GM18520 (cell line): ENCODE measurements around the gene DNASE2B.
A peak's percentile ranks its signal among the peaks of the same experiment; 100 is the strongest.
"Not testable (repeated sequence)": the region's sequence is repeated elsewhere in the genome, so short reads cannot be mapped to it uniquely, and the experiment has no call there.

Experiments
- ATAC-seq: cut with Tn5 transposase; IDR thresholded peaks from one replicate; pipeline ENCODE4 v1.9.1; 2021; ENCODE audit not compliant: unreplicated experiment

The DNASE2B gene

GRCh38 chr1:84412316-84412942 lies 14.1 kb downstream of the DNASE2B start:
- no peak for ATAC-seq

DNA sequence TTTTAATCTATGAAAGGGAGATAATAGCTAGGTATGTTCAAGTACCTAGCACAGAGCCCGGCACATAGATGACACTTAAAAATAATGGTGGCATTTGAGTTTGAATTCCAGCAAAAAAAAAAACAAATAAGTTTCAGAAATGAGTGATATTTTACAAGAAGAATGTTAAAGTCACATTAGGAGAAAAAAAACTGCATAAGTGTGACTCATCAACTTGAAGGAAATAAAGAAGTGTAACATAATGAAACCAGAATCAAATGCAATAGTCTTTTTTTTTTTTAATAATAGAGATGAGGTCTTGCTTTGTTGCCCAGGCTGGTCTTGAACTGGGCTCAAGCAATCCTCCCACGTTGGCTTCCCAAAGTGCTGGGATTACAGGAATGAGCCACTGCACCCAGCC lies 17.1 kb downstream of the DNASE2B start:
- ATAC-seq: no peak

- ATAC-seq: no peak
These were observed 24.6 kb downstream of the DNASE2B start for GRCh38 chr1:84422909-84423308.

- no peak for ATAC-seq
These were observed 26.3 kb downstream of the DNASE2B start for GRCh38 chr1:84424513-84425149.

DNA sequence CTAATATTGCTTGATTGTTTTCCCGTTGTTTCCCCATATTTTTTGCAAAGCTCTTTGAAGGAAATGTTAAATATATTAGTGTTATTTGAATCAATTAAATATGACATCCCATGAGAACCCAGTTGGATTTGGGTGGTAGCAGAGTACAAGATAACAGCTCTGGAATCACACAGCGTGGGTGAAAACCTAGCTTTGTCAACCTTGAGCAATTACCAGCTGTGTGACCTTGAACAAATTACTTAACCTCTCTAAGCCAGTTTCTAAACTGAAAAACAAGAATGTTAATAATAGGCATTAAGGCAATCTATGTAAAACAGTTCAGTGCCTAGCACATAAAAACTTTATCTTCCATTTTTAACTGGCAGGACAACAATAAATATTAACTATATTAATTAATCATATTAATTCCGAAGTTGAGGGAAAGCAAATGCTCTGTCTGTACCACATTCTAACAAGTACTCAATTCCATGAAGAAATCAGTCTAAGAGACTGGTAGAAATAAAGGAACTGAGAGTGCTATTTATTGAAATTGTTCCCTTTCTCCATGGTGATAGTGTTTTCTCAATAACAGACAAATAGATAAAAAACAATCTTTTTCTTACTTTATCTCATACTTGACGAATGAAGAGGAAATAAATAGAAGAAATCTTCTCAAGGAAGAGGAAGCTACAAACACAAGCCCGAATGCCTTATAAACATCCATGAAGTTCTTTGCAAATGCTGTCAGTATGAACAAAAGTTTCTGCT lies 27.0 kb downstream of the DNASE2B start:
- no peak for ATAC-seq

- ATAC-seq: no peak
These were observed 28.1 kb downstream of the DNASE2B start for GRCh38 chr1:84426376-84426775.

GRCh38 chr1:84427250-84428188 lies 29.2 kb downstream of the DNASE2B start:
- ATAC-seq: no peak

GRCh38 chr1:84428235-84428634 lies 30.0 kb downstream of the DNASE2B start:
- ATAC-seq: no peak

GRCh38 chr1:84429231-84429630 lies 30.9 kb downstream of the DNASE2B start:
- no peak for ATAC-seq

DNA sequence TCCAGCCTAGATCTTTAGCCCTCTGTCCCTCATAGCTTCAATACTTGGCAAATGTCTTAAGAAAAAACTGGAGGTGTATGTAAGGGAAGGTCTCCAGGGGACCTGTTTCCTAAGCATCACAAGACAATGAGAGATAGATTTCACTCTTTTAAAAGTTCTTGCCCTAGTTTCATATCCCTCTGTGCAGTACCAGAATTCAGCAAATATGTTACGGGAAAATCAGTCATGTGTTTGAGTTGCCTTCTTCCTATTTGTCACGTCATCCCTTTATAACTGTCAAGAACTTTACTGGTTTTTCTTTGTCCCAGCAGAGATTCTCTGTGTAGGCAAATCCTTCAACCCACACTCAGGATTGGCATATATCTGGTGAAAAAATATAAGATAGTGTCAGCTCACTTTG lies 32.3 kb downstream of the DNASE2B start:
- no peak for ATAC-seq

DNA sequence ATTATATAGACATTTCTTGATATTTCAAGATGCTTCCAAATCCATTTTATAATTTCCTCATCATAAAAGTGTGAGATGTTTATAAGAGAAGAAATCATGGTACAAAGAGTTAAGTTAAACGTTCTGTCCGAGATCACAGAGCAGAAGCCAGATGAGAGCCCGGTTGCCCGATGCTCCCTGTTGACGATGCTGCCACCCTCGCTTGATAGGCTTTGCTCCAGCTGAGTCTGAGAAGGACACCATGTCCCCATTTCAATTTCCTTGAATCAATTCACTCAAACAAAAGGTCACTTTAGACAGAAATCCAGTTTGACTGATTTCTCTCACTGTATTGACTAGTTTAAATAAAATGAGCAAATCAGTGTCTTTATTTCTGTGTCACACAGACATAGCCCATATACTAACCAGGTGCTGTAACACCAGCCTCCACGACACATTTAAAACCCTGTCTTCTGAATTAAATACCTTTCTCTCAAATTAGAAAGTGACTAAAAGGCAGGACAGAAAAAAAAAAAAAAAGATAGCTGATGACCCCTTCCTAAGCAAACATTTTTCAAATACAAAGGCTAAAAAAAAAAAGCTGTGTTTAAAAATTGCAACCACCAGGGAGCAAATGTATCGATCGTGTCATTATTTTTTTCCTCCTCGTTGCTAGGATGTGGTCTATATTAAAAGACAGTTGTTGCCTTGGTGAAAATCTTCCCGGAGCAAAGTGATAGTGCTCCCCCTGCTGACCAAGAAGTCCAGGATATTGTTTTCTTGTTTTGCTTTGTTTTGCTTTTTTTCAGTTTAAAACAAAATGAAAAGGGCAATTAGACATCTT lies 35.2 kb downstream of the DNASE2B start:
- no peak for ATAC-seq

DNA sequence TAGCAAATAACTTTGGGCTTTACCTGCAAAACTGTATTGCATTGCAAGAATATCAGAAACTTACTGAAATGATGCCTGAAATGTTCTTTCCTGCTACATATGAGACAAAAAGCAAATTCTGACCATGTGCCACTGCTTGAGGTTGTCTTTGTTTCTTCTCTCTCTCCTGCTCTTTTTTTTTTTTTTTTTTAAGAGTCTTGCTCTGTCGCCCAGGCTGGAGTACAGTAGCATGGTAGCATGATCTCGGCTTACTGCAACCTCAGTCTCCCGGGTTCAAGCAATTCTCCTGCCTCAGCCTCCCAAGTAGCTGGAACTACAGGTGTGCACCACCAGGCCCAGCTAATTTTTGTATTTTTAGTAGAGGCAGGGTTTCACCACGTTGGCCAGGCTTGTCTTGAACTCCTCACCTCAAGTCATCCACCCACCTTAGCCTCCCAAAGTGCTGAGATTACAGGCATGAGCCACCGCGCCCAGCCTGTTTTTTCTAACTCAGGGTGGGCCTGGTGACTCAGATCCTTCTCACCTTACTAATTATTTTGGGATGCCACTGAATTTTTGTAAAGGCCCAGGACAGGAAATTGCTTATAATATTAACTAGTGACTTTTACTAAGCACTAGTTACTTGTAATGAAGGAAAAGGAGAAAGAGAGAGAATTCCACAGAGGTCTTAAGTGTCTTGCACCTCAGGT lies 35.9 kb downstream of the DNASE2B start:
- no peak for ATAC-seq

GRCh38 chr1:84434801-84435549 lies 36.7 kb downstream of the DNASE2B start:
- peak; percentile 33 for ATAC-seq

DNA sequence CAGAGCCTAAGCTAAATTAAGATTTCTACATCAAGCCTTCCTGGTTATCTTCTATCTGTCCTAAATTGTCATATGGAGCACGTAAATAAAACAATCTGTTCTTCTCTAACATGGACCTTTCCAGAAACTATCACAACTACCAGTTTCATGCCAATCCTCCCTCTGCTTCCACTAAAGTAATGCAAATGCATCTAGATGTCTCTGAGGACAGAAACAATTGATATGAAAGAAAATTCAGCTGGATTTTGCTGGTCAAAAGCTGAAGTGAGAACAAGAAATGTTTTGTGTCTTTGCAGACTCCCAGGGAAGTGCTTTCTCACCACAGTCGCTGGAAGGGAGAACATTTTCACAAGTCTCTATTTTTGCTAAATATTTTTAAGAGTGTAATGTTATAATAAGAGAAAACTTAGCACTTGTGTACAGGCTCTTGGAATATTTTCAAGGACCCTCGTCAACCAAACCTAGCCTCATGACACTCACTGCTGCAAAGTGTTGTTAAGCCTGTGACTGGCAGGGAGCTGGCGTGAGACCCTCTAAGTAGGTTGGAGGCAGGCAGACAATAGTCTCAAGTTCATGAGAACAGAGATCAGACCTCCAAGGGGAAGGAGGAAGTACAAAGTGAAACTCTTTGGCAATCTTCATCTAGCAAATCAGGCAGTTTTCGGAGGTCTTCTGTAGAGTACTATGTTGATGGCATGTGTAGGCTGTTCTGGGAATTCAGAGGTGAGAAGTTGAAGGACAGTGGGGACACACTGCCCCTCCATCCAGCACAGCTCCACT lies 38.8 kb downstream of the DNASE2B start:
- no peak for ATAC-seq

DNA sequence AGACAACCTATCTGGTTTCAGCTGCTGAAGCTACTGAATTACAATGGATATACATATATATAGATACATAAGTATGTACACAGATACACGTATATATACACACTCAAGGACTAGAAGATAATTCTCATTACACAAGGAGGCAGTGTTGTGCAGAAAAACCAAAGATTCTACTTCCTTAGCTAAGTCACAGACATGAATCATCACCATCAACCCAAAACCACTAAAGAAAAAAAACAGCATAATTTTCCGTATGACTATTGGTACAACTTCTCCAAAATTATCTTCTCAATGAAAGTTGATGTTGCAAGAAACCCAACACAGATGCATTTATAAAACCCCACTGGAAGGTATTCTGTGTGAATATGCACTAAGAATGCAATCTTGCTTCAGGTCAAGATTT lies 44.0 kb downstream of the DNASE2B start:
- peak; percentile 100 for ATAC-seq

DNA sequence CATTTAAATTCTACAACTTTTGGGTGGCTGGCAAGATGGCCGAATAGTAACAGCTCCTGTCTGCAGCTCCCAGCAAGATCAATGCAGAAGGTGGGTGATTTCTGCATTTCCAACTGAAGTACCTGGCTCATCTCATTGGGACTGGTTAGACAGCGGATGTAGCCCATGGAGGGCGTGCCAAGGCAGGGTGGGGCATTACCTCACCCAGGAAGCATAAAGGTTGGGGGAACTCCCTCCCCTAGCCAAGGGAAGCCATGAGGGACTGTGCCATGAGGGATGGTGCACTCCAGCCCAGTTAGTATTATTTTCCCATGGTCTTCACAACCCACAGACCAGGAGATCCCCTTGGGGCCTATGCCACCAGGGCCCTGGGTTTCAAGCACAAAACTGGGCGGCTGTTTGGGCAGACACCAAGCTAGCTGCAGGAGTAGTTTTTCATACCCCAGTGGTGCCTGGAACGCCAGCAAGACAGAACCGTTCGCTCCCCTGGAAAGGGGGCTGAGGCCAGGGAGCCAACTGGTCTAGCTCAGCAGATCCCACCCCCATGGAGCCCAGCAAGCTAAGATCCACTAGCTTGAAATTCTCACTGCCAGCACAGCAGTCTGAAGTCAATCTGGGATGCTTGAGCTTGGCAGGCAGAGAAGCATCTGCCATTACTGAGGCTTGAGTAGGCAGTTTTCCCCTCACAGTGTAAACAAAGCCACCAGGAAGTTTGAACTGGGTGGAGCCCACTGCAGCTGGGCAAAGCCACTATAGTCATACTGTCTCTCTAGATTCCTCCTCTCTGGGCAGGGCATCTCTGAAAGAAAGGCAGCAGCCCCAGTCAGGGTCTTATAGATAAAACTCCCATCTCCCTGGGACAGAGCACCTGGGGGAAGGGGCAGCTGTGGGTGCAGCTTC lies 44.7 kb downstream of the DNASE2B start:
- ATAC-seq: not testable (repeated sequence)

DNA sequence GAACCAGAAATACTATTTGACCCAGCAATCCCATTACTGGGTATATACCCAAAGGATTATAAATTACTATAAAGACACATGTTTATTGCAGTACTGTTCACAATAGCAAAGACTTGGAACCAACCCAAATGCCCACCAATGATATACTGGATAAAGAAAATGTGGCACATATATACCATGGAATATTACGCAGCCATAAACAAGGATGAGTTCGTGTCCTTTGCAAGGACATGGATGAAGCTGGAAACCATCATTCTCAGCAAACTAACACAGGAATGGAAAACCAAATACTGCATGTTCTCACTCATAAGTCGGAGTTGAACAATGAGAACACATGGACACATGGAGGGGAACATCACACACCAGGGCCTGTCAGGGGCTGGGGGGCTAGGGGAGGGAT lies 50.4 kb downstream of the DNASE2B start:
- not testable (repeated sequence) for ATAC-seq
